Right lobe of liver (tissue), 4 donors: ENCODE measurements around the gene TSGA10.

Experiments
- CTCF ChIP-seq, 4 donors: fragments of 200-600 bp in 3 of 4; fragments of 450-650 bp in 1 of 4; IDR thresholded peaks; one replicate each; pipeline versions ENCODE4 v1.5.1 to v1.8.0; 2016 to 2022; ENCODE audit warnings: antibody characterized with exemption in 4 of 4, mild to moderate bottlenecking in 2 of 4
- POLR2A ChIP-seq: fragments of 450-650 bp; IDR thresholded peaks from one replicate; pipeline ENCODE4 v1.6.1; 2017; ENCODE audit warnings: antibody characterized with exemption, mild to moderate bottlenecking
- donor health status: DM: no; HTN: no; CAD: no.
- donor health status: DM: no; HTN: no; CAD: no.
- donor health status: DM: no; HTN: yes; CAD: no.

GRCh38 chr2:99032786-99033185, 122.0 kb downstream of the TSGA10 start:
- TF ChIP-seq CTCF (IDR thresholded peaks at IDR 0.05) (no peak), POLR2A (no peak)
